ENCODE data around the gene TNFSF11. TPM values are rescaled to one million over a fixed set of nuclear protein-coding genes. Genes with fewer than 3 reads are reported as not detected.

TNFSF11 gene
- total and polyA plus RNA-seq, 2 donors (not counting 3 experiments of a cell fraction or from before 2014, with no cell fraction given) = not detected

- Histone ChIP-seq H3K4me3 (replicated peaks in 1 of 3; ENCODE audit: insufficient read depth in 1 of 3, low read depth in 1 of 3, low read length in 3 of 3) (no peak overlapping the region), H3K36me3 (ENCODE audit: control insufficient read depth in 2 of 2, extremely low read depth in 1 of 2, insufficient read depth in 2 of 2, low read length in 2 of 2) (no peaks in the 10 kb centered on the region), H3K27ac (ENCODE audit: insufficient read depth, low read depth, low read length) (no peak overlapping the region), H3K9me1 (replicated peaks; ENCODE audit: control insufficient read depth, extremely low read depth, insufficient read depth, low read length) (no peaks in the 10 kb centered on the region), H3K27me3 (ENCODE audit: control insufficient read depth in 2 of 2, insufficient read depth in 2 of 2, low read length in 2 of 2) (peaks cover 1 to 11% of the 10 kb centered on the region in 2 experiments), H4K20me1 (replicated peaks; ENCODE audit: control insufficient read depth, extremely low read depth, insufficient read depth, low read length) (no peaks in the 10 kb centered on the region), H3K79me2 (ENCODE audit: control insufficient read depth, insufficient read depth, low read length) (no peaks in the 10 kb centered on the region), H3K9me3 (replicated peaks; ENCODE audit: control insufficient read depth, insufficient read depth, low read length) (no peaks in the 10 kb centered on the region), H2AFZ (ENCODE audit: low read depth, low read length) (no peak overlapping the region), H3K9ac (replicated peaks; ENCODE audit: extremely low read depth, insufficient read depth, low read length) (no peak overlapping the region), H3K4me2 (ENCODE audit: insufficient read depth, low read length) (no peak overlapping the region), H3K4me1 (ENCODE audit: control insufficient read depth, extremely low read depth, insufficient read depth, low read length) (no peaks in the 10 kb centered on the region)
- DNase-seq (ENCODE audit: low read depth, low spot score) (no peak), FAIRE-seq (no peak)
- dilution Hi-C loops (cut with MboI; ENCODE audit: extremely low pct_ligation_motif_present, low sequenced_read_pairs) = no loop called here
- BruUV-seq (replicated peaks) = no TSS peak
- ChIA-PET POLR2A (no interaction called here), CTCF (interaction anchor here (0.8 to 1.0 kb wide), 3 partner anchors 263 to 1207 kb away, joined by 3 to 4 read pairs (median 4); no protein-coding TSS in a partner anchor)
- intact Hi-C loops (cut with micrococcal nuclease) = loop anchor here (10.0 kb wide), 1 partner anchor 233 kb away; no protein-coding TSS in a partner anchor
- no peak for TF ChIP-seq JUN (IDR thresholded peaks at IDR 0.05; ENCODE audit: borderline replicate concordance, insufficient read depth, insufficient read length, low read depth)
- TF ChIP-seq EZH2 (IDR thresholded peaks at IDR 0.05; ENCODE audit: borderline replicate concordance, low read depth, low read length, severe bottlenecking) = no peak
- TF ChIP-seq MYC (IDR thresholded peaks at IDR 0.05; ENCODE audit: low read depth, low read length) = no peak
- TF ChIP-seq POLR2AphosphoS5 (IDR thresholded peaks at IDR 0.05; ENCODE audit: insufficient read depth, low read depth, low read length) = no peak
- TF ChIP-seq POLR2A (IDR thresholded peaks at IDR 0.05; ENCODE audit: low read depth, low read length) = no peak
- no peak for TF ChIP-seq CTCF (IDR thresholded peaks at IDR 0.05; ENCODE audit: extremely low read depth in 1 of 2, insufficient read depth in 1 of 2, low read depth in 1 of 2, low read length in 2 of 2)
Measured at GRCh38 chr13:42597505-42597904, 23.6 kb downstream of the TNFSF11 start.

- TF ChIP-seq POLR2A (IDR thresholded peaks at IDR 0.05; ENCODE audit: low read depth, low read length) = no peak
- no peak for TF ChIP-seq MYC (IDR thresholded peaks at IDR 0.05; ENCODE audit: low read depth, low read length)
- no peak for TF ChIP-seq GATA2 (IDR thresholded peaks at IDR 0.05; ENCODE audit: insufficient read depth, insufficient read length, low read depth, low read length)
- no peak for TF ChIP-seq POLR2AphosphoS5 (IDR thresholded peaks at IDR 0.05; ENCODE audit: insufficient read depth, low read depth, low read length)
- no peak for TF ChIP-seq MAX (IDR thresholded peaks at IDR 0.05; ENCODE audit: insufficient read depth, insufficient read length)
- no peak for TF ChIP-seq EZH2 (IDR thresholded peaks at IDR 0.05; ENCODE audit: borderline replicate concordance, low read depth, low read length, severe bottlenecking)
- TF ChIP-seq CTCF (IDR thresholded peaks at IDR 0.05; ENCODE audit: extremely low read depth in 1 of 2, insufficient read depth in 1 of 2, low read depth in 1 of 2, low read length in 2 of 2) = no peak
- no peak for TF ChIP-seq FOS (IDR thresholded peaks at IDR 0.05; ENCODE audit: borderline replicate concordance, insufficient read depth, low read length)
- TF ChIP-seq JUN (IDR thresholded peaks at IDR 0.05; ENCODE audit: borderline replicate concordance, insufficient read depth, insufficient read length, low read depth) = no peak
- Histone ChIP-seq H3K9me3 (replicated peaks; ENCODE audit: control insufficient read depth, insufficient read depth, low read length) (no peaks in the 10 kb centered on the region), H3K79me2 (ENCODE audit: control insufficient read depth, insufficient read depth, low read length) (no peaks in the 10 kb centered on the region), H3K9me1 (replicated peaks; ENCODE audit: control insufficient read depth, extremely low read depth, insufficient read depth, low read length) (no peaks in the 10 kb centered on the region), H2AFZ (ENCODE audit: low read depth, low read length) (no peak overlapping the region), H3K4me3 (replicated peaks in 1 of 3; ENCODE audit: insufficient read depth in 1 of 3, low read depth in 1 of 3, low read length in 3 of 3) (no peak overlapping the region), H3K4me1 (ENCODE audit: control insufficient read depth, extremely low read depth, insufficient read depth, low read length) (no peaks in the 10 kb centered on the region), H3K27ac (ENCODE audit: insufficient read depth, low read depth, low read length) (no peak overlapping the region), H4K20me1 (replicated peaks; ENCODE audit: control insufficient read depth, extremely low read depth, insufficient read depth, low read length) (no peaks in the 10 kb centered on the region), H3K9ac (replicated peaks; ENCODE audit: extremely low read depth, insufficient read depth, low read length) (no peak overlapping the region), H3K27me3 (ENCODE audit: control insufficient read depth in 2 of 2, insufficient read depth in 2 of 2, low read length in 2 of 2) (peaks cover 5 to 8% of the 10 kb centered on the region in 2 experiments), H3K36me3 (ENCODE audit: control insufficient read depth in 2 of 2, extremely low read depth in 1 of 2, insufficient read depth in 2 of 2, low read length in 2 of 2) (no peaks in the 10 kb centered on the region), H3K4me2 (ENCODE audit: insufficient read depth, low read length) (no peak overlapping the region)
- intact Hi-C loops (cut with micrococcal nuclease) (no loop called here), dilution Hi-C loops (cut with MboI; ENCODE audit: extremely low pct_ligation_motif_present, low sequenced_read_pairs) (no loop called here)
- ChIA-PET POLR2A (no interaction called here), CTCF (interaction anchor here (0.8 kb wide), 1 partner anchor 267 kb away, joined by 4 read pairs; no protein-coding TSS in a partner anchor)
- BruUV-seq (replicated peaks) = no TSS peak
- no peak for DNase-seq (ENCODE audit: low read depth, low spot score)
- FAIRE-seq = no peak
Measured at GRCh38 chr13:42600943-42601342, 27.0 kb downstream of the TNFSF11 start.
